GM19351 (cell line): ENCODE results near the gene YEATS2.
"Not testable (repeated sequence)": the region's sequence is repeated elsewhere in the genome, so short reads cannot be mapped to it uniquely, and the experiment has no call there.

Experiments
- ATAC-seq: cut with Tn5 transposase; IDR thresholded peaks from one replicate; pipeline ENCODE4 v1.9.1; 2021; ENCODE audit warnings: mild to moderate bottlenecking, moderate library complexity; ENCODE audit not compliant: unreplicated experiment

YEATS2 gene

DNA sequence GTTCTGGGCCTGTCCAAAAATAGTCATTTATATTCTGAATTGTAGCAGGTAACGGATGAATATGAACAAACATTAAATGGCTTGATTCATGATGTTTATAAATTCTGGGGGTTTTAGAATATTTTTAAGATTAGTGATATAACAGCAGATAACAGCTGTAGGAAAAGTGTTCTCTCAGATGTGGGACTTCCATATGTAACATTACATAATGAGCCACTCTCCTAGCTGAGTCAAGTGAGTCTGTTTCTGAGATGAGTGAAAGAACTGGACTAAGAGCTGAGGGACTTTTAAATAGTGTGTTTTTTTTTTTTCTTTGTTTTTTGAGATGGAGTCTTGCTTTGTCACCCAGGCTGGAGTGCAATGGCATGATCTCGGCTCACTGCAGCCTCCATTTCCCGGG is 13.9 kb downstream of the YEATS2 start:
- no peak for ATAC-seq

DNA sequence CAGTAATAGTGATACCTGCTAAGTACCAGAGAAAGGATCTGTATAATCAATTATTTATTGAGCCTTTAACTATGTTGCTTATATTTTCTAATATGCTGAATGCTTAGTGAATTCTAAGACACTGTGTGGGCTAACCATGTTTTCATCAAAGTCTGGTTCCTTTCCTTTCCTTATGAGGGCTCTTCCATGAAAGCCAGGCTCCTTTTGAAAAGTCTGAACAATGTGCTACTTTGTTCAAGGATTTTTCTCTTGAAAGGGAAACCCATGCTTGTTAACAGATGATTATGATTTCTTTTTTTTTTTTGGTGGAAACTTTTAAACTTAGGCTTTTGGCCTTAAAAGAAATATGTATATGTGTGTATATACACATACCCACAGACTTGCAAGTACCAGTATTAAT is 17.0 kb downstream of the YEATS2 start:
- ATAC-seq: no peak

DNA sequence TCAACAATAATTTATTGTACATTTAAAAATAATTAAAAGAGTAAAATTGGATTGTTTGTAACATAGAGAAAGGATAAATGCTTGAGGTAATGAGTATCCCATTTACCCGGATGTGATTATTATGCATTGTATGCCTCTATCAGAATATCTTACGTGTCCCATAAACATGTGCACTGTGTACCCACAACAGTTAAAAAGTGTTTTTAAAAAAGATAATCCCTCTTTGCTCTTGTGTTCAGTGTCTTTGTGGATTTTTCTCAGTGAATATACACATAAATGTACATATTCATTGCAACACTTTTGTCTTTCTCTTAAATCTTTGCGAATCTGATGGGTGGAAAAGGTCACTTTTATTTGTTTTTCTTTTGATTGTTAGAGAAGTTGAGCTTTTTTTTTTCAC is 20.4 kb downstream of the YEATS2 start:
- ATAC-seq: no peak

DNA sequence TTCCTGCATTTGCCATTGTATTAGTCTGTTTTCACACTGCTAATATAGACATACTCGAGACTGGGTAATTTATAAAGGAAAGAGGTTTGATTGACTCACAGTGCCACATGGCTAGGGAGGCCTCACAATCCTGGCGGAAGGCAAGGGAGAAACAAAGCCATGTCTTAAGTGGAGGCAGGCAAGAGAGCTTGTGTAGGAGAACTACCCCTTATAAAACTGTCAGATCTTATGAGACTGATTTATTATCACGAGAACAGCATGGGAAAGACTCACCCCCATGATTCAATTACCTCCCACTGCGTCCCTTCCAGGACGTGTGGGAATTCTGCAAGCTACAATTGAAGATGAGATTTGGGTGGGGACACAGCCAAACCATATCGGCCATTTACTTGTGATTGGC is 27.8 kb downstream of the YEATS2 start:
- no peak for ATAC-seq

DNA sequence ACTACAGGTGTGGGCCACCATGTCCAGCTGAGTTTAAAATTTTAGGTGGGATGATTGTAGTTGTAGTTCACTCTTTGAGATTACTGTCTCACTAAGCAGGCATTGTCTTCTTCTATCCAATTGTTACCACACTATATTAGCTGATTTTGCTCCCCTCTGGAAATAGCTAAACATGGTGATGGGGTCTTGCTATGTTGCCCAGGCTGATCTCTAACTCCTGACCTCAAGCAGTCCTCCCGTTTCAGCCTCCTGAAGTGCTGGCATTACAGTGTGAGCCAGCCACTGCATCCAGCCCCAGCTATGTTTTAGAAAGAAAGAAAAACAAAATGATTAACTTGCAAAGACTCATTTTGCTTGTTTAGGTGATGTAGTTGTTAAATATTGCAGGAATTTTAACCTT is 30.6 kb downstream of the YEATS2 start:
- no peak for ATAC-seq

DNA sequence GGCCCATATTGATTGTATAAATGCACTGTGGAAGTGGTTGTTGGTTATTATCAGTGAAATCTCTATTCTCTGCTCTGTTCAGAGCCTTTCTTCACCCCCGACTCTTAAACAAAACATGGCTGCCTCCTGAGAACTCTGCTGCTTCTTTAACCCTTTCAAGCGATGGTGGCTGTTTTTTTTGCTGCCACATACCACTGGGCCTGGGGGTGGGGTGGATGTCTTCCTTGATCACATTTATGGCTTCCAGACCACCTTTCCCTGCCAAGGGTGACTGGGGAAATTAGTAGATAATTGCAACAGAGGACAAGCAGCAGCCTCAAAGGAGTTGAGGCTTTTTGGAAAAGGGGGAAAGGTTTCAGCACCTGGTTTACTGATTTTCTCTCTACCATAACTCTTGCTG is 32.8 kb downstream of the YEATS2 start:
- no peak for ATAC-seq

DNA sequence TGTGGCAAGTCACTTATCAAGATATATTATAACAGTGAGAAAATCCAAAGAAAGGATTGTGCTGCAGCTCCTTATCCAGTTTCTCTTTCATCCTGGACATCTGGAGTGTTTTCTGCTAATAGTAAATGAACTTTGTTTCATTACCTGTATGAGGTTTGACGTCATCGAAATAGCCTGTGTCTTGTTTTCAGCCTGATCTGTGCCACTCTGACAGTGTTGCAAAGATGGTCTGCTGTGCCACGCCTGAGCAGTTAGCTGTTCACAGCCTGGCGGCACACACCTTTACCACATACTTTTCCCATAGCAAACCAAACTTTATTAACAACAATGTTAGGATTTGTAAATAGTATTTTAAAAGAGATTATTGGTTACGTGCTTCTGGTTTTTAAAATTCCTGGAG is 34.0 kb downstream of the YEATS2 start:
- no peak for ATAC-seq

DNA sequence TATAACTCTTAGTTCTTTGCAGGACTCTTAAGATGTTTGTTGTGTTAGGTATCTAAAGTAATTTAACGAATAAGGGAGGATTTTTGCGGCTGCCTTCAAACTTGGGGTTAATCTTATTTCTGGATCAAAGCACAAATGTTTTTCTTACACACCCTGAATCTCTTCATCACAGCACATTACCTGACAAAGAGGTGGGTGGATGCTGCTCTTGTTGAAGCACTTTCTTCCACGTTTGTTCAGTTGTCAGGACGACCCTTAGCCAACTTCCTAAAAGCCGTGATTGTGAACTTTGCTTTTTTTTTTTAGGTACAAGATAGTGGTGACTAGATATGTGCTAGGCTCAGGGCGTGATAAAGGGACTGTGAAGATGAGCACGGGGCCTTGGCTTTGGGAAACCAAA is 36.0 kb downstream of the YEATS2 start:
- ATAC-seq: no peak

DNA sequence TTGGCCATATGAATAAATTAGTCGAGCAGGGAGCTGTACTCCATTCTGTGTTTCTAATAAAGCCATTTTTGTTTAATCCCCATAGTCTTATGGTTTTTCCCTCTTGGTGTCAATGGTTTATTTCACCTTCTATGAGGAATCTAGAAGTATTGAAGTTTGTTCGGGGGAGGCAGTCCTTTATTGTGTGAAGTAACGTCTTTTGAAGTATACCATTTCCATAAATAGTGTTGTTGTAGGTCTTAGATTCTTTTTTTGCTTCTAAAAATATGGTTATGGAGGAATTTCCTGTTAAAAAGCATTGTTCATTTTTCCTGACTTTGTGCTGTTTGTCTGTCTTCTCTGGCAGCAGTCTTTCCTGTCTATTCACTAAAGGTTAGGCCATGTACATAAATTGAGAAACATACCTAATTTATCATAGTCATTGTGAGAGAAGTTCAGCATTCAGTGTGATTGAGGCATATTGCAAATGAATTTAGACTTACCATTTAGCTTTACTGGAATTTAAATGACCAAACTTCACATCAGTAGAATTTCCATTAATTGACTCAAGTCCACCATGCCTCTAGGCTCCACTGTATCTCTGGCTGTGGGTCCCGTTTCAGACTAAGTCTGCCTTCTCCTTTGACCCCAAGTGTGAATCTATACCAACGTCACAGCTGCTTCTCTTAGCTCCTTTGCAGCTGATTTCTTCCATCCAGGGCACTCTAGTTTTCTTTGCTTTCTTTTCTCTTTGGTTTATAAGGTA is 37.3 kb downstream of the YEATS2 start:
- no peak for ATAC-seq

DNA sequence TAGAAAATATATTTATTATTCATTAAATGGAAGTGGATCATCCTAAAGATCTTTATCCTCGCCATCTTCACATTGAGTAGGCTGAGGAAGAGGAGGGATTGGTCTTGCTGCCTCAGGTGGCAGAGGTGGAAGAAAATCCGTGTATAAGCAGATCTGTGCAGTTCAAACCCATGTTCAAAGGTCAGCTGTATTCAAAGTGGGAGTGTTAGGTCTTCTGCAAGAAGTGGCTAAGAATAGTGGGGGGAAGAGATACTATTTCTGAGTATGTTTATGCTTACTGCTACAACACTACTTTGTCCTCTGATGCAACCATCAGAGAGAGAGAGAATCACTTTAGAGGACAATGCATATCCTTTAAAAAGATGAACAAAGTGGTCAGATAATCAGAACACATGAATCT is 39.5 kb downstream of the YEATS2 start:
- ATAC-seq: no peak

DNA sequence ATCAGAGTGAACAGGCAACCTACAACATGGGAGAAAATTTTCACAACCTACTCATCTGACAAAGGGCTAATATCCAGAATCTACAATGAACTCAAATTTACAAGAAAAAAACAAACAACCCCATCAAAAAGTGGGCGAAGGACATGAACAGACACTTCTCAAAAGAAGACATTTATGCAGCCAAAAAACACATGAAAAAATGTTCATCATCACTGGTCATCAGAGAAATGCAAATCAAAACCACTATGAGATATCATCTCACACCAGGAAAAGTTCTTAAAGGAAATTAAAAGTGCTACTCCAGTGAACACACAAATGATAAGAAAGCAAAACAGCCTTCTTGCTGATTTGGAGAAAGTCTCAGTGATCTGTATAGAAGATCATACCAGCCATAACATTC is 42.6 kb downstream of the YEATS2 start:
- ATAC-seq: not testable (repeated sequence)

DNA sequence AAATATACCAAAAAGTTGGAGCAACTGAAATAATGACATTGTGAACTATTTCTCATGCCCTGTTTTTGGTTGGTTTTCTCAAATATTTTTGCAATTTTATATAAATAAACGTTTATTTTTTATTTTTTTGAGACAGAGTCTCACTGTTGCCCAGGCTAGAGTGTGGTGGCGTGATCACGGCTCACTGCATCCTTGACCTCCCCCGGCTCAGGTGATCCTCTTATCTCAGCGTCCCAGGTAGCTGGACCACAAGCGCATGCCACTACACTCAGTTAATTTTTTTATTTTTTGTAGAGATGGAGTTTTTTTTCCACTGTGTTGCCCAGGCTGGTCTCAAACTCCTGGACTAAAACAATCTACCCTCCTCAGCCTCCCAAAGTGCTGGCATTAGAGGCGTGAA is 45.6 kb downstream of the YEATS2 start:
- no peak for ATAC-seq

DNA sequence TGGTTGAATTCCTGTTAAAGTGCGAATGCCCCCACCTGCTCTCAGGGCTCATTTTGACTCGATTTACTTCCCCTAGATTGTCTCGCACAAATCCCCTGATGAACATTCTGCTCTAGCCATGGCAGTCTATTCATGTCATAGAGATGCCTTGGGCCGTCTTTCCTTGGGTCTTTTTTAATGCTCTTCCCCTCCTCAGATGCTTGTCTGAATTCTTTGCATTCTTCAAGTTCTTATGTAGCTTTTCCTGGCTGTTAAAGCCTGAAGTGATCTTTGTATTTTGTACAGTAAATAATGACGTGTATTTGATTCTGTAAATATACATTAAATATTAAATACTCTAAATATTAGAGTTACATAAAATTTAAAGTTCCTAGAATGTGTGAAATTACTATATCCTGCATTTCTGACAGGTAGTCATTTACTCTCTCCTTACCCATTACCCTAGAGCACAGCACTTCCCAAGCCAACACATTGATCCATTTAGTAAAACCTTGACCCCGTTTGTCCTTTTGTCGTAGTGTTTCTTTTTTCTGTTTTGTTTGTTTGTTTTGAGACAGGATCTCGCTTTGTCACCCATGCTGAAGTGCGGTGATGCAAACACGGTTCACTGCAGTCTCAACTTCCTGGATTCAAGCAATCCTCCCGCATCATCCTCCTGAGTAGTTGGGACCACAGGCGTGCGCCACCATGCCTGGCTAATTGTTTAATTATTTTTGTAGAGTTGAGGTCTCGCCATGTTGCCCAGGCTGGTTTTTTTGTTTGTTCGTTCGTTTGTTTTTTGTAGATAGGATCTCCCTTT is 47.9 kb downstream of the YEATS2 start:
- no peak for ATAC-seq

DNA sequence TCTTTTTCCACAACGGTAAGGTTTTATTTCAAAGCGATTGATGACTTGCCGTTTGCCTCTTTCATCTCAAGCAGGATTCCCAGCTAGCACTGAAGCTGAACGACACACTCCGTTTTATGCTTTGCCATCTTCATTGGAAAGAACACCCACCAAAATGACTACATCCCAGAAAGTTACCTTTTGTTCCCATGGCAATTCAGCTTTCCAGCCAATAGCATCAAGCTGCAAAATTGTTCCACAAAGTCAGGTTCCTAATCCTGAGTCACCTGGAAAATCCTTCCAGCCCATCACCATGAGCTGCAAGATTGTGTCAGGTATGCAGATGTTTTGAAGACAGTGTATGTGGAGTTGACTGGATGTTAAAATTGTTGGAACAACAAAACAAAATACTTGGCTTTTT is 56.5 kb downstream of the YEATS2 start:
- no peak for ATAC-seq

DNA sequence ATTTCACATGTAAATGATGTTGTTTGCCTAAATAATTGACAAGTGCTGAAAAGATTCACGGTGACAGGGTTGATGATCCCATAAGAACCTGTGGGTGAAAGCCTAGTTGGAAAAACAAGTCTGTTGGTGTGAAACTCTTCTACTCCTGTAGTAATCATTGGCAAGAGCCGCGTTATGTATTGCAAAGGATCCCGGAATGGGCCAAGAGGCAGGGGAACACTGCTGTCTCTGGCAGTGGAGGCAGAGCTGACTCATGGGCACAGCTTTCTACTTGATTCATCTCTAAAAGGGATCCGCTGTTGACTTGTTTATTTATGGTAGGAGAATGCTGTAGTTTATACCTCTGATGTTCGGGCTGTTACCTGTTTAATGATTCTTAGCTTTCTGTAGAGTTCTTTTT is 64.7 kb downstream of the YEATS2 start:
- ATAC-seq: no peak

DNA sequence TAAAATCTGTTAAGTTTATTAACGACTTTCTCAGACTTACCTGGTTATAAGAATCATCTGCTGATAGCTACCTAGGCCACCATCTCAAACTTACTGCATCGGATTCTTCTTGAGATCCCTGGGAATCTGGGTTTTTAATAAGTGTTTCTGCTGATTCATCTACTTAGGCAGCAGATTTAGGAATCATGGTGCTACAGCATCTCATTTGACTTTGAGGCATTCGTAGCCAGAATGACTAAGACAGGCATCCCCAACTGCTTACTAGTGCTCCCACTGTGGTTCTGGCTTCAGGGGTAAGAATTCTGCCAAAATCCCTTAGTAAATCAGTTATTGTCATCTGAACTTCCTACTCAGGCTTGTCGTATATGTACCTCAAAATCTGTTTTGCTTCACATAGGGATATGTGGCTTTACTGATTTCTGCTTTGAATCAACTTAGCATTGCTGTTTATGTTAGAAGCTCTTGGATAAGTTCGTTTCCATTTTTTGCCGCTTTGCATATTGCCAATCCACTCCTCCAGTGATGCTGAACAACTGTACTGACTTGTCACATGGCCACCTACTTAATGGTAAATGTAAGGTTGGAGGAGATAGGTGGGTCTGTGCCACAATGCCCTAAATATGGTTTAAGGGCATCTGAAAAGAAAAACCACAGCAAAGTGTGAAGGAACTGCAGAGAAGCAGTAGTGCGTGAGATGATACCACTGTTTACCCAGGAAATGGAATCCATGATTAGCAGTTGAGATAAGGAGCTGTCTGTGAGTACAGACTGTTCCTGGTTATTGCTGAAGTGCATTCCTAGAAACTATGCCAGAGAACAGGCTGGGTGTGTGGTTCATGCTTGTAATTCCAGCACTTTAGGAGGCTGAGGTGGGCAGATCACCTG is 67.5 kb downstream of the YEATS2 start:
- ATAC-seq: no peak

DNA sequence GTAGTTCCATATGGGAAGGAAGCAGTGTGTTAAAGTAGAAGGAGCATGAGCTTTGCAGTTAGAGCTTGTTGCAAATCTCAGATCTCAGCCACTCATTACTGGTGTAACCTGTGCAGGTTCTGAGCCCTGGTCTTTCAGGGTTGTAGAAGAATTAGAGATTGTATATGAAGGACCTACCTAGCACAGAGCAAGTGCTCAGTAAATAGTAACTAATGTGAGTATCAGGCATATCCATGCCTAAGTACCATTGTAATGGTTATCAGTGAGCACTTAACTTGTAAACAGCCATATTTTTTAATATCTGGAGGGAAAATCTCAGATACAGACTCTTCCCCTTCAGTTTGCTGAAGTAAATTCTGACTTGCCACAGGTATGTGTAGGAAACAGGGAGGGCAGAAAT is 68.5 kb downstream of the YEATS2 start:
- no peak for ATAC-seq

DNA sequence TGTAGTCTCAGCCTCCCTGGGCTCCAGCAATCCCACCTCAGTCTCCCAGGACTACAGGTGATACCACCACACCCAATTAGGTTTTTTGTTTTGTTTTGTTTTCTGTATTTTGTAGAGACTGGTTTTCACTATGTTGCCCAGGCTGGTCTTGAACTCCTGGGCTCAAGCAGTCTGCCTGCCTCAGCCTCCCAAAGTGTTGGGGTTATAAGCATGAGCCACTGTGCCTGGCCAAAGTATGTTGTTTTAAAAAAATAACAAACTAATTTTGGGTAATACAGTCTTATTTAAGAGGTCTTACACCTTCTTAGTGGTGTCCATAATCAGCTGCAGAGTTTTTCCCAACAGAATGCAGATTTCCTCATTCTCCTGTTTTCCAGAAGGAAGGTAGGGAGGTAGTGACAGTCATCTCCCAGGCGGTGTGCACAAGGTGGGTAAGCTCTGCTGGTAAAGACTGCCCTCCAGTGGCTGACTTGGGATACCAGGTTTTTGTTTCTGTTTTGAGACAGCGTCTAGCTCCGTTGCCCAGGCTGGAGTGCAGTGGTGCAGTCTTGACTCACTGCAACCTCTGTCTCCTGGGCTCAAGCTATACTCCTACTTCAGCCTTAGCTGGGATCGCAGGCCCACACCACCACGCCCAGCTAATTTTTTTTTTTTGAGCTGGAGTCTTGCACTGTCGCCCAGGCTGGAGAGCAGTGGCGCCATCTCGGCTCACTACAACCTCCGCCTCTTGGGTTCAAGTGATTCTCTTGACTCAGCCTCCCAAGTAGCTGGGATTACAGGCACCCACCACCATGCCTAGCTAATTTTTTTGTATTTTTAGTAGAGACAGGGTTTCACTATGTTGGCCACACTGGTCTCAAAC is 69.4 kb downstream of the YEATS2 start:
- peak; percentile 82 for ATAC-seq

DNA sequence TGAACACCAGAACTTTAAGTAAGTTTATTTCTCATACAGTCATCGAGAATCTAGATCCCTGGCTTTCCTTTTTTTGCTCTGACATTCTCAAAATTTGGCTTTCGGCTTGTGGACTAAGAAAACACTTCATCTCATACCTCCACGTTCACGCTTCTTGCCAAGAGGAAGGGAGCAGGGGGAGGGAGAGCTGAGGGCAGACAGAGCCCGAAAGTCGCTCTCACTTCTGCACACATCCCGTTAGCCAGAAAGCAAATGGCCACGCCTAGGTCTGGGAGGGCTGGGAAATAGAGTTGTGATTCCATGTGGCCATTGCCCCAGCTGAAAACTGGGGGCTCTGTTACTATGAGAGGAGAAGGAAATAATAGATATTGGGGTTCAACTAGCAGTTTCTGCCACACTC is 70.5 kb downstream of the YEATS2 start:
- no peak for ATAC-seq

DNA sequence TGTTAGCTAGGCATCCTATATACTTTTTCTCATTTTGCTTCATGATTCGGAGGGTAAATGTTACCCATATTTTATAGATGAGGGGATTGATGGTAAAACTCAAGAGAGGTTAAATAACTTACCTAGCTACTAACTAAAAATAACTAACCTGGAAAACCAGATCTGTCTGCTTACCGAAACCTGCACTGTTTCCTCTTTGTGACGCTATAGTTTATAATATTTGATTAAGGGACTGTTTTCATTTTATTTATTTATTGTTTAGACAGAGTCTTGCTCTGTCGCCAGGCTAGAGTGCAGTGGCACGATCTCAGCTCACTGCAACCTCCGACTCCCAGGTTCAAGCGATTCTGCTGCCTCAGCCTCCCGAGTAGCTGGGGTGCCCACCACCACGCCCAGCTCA is 71.9 kb downstream of the YEATS2 start:
- ATAC-seq: no peak

DNA sequence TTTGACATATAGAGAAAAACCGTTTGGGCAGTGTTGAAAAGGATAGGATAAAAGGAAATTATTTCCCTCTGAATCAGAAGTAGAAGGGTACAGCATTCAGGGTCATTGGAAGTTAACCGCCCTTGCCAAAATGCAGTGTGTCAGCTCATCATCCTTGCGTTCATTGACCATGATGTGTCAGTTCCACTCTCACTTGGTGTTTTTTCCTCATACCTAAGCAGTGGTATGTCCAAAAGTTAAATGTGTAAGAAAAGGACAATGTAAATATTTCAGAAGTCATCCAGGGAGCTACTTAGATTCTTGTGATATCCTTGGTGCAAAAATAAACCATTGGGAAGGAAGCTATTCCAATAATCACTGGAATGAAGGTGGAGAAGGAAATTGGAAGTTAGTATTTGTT is 77.0 kb downstream of the YEATS2 start:
- ATAC-seq: no peak
